Neural progenitor cell (in vitro differentiated cells): ENCODE results near the gene PTCH1. TPM values are rescaled to one million over a fixed set of nuclear protein-coding genes. Genes with fewer than 3 reads are reported as not detected.

Experiments used
- DNase-seq: peaks from one replicate; pipeline ENCODE4 v3.0.0-alpha.2; 2016; ENCODE audit warnings: low spot score
- H2AFZ ChIP-seq: fragments of 200-600 bp; sonication (generic); replicated peaks from 2 replicates; pipeline ENCODE4 v1.6.1; 2016; ENCODE audit warnings: antibody characterized with exemption
- H3F3A ChIP-seq: fragments of 200-600 bp; sonication (generic); 2 replicates; pipeline ENCODE4 v1.6.1; 2016; ENCODE audit warnings: antibody characterized with exemption, low read depth
- H3K27ac ChIP-seq: fragments of 200-600 bp; sonication (generic); 2 replicates; pipeline ENCODE4 v1.5.1; 2016; ENCODE audit warnings: mild to moderate bottlenecking
- H3K27me3 ChIP-seq: fragments of 200-600 bp; sonication (generic); 2 replicates; pipeline ENCODE4 v1.6.1; 2016; ENCODE audit warnings: mild to moderate bottlenecking, moderate library complexity
- H3K36me3 ChIP-seq: fragments of 200-600 bp; sonication (generic); 2 replicates; pipeline ENCODE4 v1.5.1; 2016
- H3K4me1 ChIP-seq: fragments of 200-600 bp; sonication (generic); 2 replicates; pipeline ENCODE4 v1.6.1; 2016; ENCODE audit warnings: mixed run types
- H3K4me2 ChIP-seq: fragments of 200-600 bp; sonication (generic); 2 replicates; pipeline ENCODE4 v1.6.1; 2016
- H3K4me3 ChIP-seq: fragments of 200-600 bp; sonication (generic); 2 replicates; pipeline ENCODE4 v1.5.1; 2016
- H3K79me2 ChIP-seq: fragments of 200-600 bp; sonication (generic); 2 replicates; pipeline ENCODE4 v1.6.1; 2016; ENCODE audit warnings: low read depth
- H3K9ac ChIP-seq: fragments of 200-600 bp; sonication (generic); 2 replicates; pipeline ENCODE4 v1.6.1; 2016
- H3K9me3 ChIP-seq: fragments of 200-600 bp; sonication (generic); 2 replicates; pipeline ENCODE4 v1.5.1; 2016; ENCODE audit warnings: low read depth
- H4K20me1 ChIP-seq: fragments of 200-600 bp; sonication (generic); 2 replicates; pipeline ENCODE4 v1.6.1; 2016; ENCODE audit warnings: low read depth
- H3K27ac Mint-ChIP-seq: 3 replicates; pipeline ENCODE4 v1.8.0; 2021; ENCODE audit warnings: mixed read lengths
- H3K27me3 Mint-ChIP-seq: 2 replicates; pipeline ENCODE4 v1.8.0; 2022; ENCODE audit warnings: low read depth, mild to moderate bottlenecking, inconsistent platforms, moderate library complexity, mixed read lengths; ENCODE audit not compliant: insufficient read depth
- H3K36me3 Mint-ChIP-seq: 3 replicates; pipeline ENCODE4 v1.8.0; 2021; ENCODE audit warnings: mixed read lengths
- H3K4me1 Mint-ChIP-seq: 3 replicates; pipeline ENCODE4 v1.8.0; 2021; ENCODE audit warnings: mixed read lengths
- H3K4me3 Mint-ChIP-seq: 3 replicates; pipeline ENCODE4 v1.8.0; 2021; ENCODE audit warnings: mild to moderate bottlenecking, moderate library complexity, mixed read lengths
- H3K9me3 Mint-ChIP-seq: 3 replicates; pipeline ENCODE4 v1.8.0; 2020; ENCODE audit warnings: mixed read lengths
- EZH2 ChIP-seq: fragments of 200-600 bp; sonication (generic); IDR thresholded peaks from 2 replicates; pipeline ENCODE4 v1.6.1; 2017; ENCODE audit warnings: antibody characterized with exemption, mild to moderate bottlenecking, moderate library complexity
- EZH2phosphoT487 ChIP-seq: fragments of 200-600 bp; sonication (generic); IDR thresholded peaks from 2 replicates; pipeline ENCODE4 v1.6.1; 2017; ENCODE audit warnings: antibody characterized with exemption
- total RNA-seq: library from RNA; depleted of rRNA; stranded (reverse); fragments of >200 nt; gene quantifications from 2 replicates; pipeline ENCODE4 v1.2.3, GENCODE V29; 2015; ENCODE audit warnings: low replicate concordance
- TF ChIP-seq, protein P1 (sequence below): fragments of 200-600 bp; sonication (generic); IDR thresholded peaks from 2 replicates; pipeline ENCODE4 v1.5.1; 2017; ENCODE audit warnings: antibody characterized with exemption, mild to moderate bottlenecking

The PTCH1 gene
- total RNA-seq, 1 donor from 2014 or later: 23.0 TPM

DNA sequence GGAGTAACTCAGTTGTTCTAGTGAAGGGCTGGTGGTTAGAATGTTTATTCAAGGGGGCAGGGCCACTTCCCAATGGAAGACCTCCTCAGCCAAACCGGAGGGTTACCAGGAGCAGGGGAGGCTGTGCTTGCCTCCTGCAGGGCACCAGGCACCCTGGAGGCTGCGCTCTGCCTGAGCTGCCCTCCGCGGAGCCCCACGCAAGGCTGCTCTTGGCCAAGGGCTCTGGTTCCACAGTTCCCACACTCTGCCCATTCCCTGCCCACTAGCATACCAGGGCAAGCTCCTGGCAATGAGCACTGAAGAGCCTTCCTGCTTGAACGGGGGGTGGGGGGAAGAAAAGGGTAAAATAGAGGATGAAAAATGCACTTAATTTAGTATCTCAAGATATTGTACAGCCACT is 35.5 kb upstream of the PTCH1 start:
- Histone ChIP-seq H3K9me3 (no peaks in the 10 kb centered on the region), H3K4me3 (peak overlapping the region; percentile 44)
- no peak for DNase-seq

DNA sequence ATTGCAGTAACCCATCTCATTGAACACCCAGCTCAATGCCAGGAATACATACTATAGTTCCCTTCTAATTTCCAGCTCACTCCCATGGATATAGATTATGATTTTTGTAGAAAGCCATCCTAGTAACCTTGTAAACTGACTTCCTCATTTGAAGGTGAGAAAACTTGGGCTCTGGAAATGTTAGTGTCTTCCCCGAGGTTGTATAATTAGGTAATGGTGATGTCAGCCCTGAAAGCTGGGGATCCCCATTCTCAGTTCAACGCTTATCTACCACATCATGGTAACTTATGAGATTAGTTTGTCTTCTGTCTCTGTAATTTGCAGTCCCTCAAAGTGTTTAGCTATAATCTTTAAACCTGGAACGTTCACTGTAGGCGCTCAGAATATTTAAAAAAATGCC is 34.6 kb upstream of the PTCH1 start:
- Histone ChIP-seq H3F3A (peaks cover 22% of the 10 kb centered on the region), H3K9me3 (no peaks in the 10 kb centered on the region), H3K27ac (no peak overlapping the region), H2AFZ (no peak overlapping the region), H3K4me3 (no peak overlapping the region), H3K36me3 (no peaks in the 10 kb centered on the region), H3K9ac (no peak overlapping the region), H3K79me2 (no peaks in the 10 kb centered on the region), H3K4me2 (no peak overlapping the region), H4K20me1 (no peaks in the 10 kb centered on the region), H3K4me1 (peaks cover 22% of the 10 kb centered on the region), H3K27me3 (peaks cover 97% of the 10 kb centered on the region)
- Mint-ChIP-seq H3K36me3 (no peaks in the 10 kb centered on the region), H3K4me1 (peaks cover 8% of the 10 kb centered on the region), H3K27ac (no peak overlapping the region), H3K9me3 (peaks cover 7% of the 10 kb centered on the region), H3K27me3 (peaks cover 3% of the 10 kb centered on the region), H3K4me3 (no peak overlapping the region)
- no peak for DNase-seq
- TF ChIP-seq, protein P1, sequence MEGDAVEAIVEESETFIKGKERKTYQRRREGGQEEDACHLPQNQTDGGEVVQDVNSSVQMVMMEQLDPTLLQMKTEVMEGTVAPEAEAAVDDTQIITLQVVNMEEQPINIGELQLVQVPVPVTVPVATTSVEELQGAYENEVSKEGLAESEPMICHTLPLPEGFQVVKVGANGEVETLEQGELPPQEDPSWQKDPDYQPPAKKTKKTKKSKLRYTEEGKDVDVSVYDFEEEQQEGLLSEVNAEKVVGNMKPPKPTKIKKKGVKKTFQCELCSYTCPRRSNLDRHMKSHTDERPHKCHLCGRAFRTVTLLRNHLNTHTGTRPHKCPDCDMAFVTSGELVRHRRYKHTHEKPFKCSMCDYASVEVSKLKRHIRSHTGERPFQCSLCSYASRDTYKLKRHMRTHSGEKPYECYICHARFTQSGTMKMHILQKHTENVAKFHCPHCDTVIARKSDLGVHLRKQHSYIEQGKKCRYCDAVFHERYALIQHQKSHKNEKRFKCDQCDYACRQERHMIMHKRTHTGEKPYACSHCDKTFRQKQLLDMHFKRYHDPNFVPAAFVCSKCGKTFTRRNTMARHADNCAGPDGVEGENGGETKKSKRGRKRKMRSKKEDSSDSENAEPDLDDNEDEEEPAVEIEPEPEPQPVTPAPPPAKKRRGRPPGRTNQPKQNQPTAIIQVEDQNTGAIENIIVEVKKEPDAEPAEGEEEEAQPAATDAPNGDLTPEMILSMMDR: no peak
- TF ChIP-seq EZH2 (no peak), EZH2phosphoT487 (no peak)

More for the DNA sequence above, 35.5 kb upstream of the PTCH1 start:
- peak overlapping the region; percentile 16 for H3K4me3 Mint-ChIP-seq
- H3K4me1 Mint-ChIP-seq: peaks cover 17% of the 10 kb centered on the region
- Histone ChIP-seq H3K9ac (no peak overlapping the region), H3K36me3 (no peaks in the 10 kb centered on the region), H4K20me1 (no peaks in the 10 kb centered on the region), H3K27me3 (peaks cover 97% of the 10 kb centered on the region), H3K79me2 (no peaks in the 10 kb centered on the region), H3K4me2 (peak overlapping the region; percentile 89), H3K27ac (no peak overlapping the region), H3F3A (peaks cover 30% of the 10 kb centered on the region), H3K4me1 (peaks cover 30% of the 10 kb centered on the region), H2AFZ (peak overlapping the region; percentile 87)
- TF ChIP-seq EZH2 (no peak), EZH2phosphoT487 (no peak)
- TF ChIP-seq, protein P1: no peak
- H3K9me3 Mint-ChIP-seq: peaks cover 11% of the 10 kb centered on the region
- peaks cover 1% of the 10 kb centered on the region for H3K36me3 Mint-ChIP-seq
- no peak overlapping the region for H3K27ac Mint-ChIP-seq
- peaks cover 9% of the 10 kb centered on the region for H3K27me3 Mint-ChIP-seq

GRCh38 chr9:95545831-95546567 is 29.2 kb upstream of the PTCH1 start:
- no peak for DNase-seq
- H3K4me3 ChIP-seq: no peak overlapping the region

More at GRCh38 chr9:95545831-95546567, 29.2 kb upstream of the PTCH1 start:
- TF ChIP-seq, protein P1: no peak
- TF ChIP-seq EZH2phosphoT487 (no peak), EZH2 (no peak)
- no peak overlapping the region for H3K4me3 Mint-ChIP-seq
- H3K27ac ChIP-seq: no peak overlapping the region
- peaks cover 12% of the 10 kb centered on the region for H3K4me1 ChIP-seq
- no peak overlapping the region for H3K27ac Mint-ChIP-seq
- peak overlapping the region; percentile 3 for H2AFZ ChIP-seq
- H3K36me3 Mint-ChIP-seq: no peaks in the 10 kb centered on the region
- no peak overlapping the region for H3K9ac ChIP-seq
- no peaks in the 10 kb centered on the region for H3K79me2 ChIP-seq
- peaks cover 50% of the 10 kb centered on the region for H3K27me3 ChIP-seq
- H3F3A ChIP-seq: no peaks in the 10 kb centered on the region
- H3K9me3 ChIP-seq: no peaks in the 10 kb centered on the region
- H3K36me3 ChIP-seq: no peaks in the 10 kb centered on the region
- peaks cover 6% of the 10 kb centered on the region for H3K4me1 Mint-ChIP-seq
- peaks cover 2% of the 10 kb centered on the region for H3K27me3 Mint-ChIP-seq
- H3K9me3 Mint-ChIP-seq: no peaks in the 10 kb centered on the region
- no peak overlapping the region for H3K4me2 ChIP-seq
- H4K20me1 ChIP-seq: no peaks in the 10 kb centered on the region
